HepG2 (cell line): ENCODE results near the gene ZMYM4.

Experiments used
- GATA4 ChIP-seq: sonication (generic); IDR thresholded peaks from 2 replicates; pipeline ENCODE4 v1.6.1; 2016; ENCODE audit warnings: antibody characterized with exemption, low read depth, borderline replicate concordance
- REPIN1 ChIP-seq: sonication (generic); formaldehyde crosslinking; IDR thresholded peaks from 2 replicates; pipeline ENCODE4 v1.8.0; 2022; ENCODE audit warnings: missing genetic modification reagents, low read depth, mild to moderate bottlenecking, borderline replicate concordance
- STAT5B ChIP-seq: sonication (generic); formaldehyde crosslinking; IDR thresholded peaks from 2 replicates; pipeline ENCODE4 v1.4.0; 2020; ENCODE audit warnings: missing genetic modification reagents

DNA sequence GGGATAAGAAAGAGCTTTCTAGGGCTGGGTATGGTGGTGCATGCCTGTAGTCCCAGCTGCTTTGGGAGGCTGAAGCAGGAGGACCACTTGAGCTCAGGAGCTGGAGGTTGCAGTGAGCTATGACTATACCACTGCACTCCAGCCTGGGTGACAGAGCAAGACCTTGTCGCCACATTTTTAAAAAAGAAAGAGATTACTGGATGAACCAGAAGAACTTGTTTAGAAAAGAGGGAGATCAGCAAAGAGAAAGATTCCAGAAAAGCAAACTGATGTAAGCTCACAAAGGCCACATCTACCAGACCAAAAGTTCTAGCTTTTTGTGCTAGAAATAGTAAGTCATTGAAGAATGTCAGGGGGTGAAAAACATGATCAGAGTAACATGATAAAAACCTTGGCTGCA, 171.1 kb downstream of the ZMYM4 start:
- TF ChIP-seq STAT5B (no peak), GATA4 (no peak), REPIN1 (CRISPR knock-in tag) (no peak)
